Esophagus squamous epithelium (tissue), 4 donors: ENCODE results near the gene SPATA33.

Experiments
- POLR2A ChIP-seq, 4 donors: fragments of 450-650 bp; IDR thresholded peaks; one replicate each; pipeline ENCODE4 v1.6.1; 2017; ENCODE audit warnings: antibody characterized with exemption in 4 of 4, mild to moderate bottlenecking in 4 of 4, moderate library complexity in 3 of 4
- TF ChIP-seq, protein P1 (sequence below), 6 experiments: fragments of 450-650 bp in 4 of 6; fragments of 200-600 bp in 2 of 6; sonication (generic) in 2 of 6; IDR thresholded peaks; one replicate each; pipeline ENCODE4 v1.5.1; 2016 to 2019; ENCODE audit warnings: antibody characterized with exemption in 6 of 6, mild to moderate bottlenecking in 4 of 6, moderate library complexity in 4 of 6

DNA sequence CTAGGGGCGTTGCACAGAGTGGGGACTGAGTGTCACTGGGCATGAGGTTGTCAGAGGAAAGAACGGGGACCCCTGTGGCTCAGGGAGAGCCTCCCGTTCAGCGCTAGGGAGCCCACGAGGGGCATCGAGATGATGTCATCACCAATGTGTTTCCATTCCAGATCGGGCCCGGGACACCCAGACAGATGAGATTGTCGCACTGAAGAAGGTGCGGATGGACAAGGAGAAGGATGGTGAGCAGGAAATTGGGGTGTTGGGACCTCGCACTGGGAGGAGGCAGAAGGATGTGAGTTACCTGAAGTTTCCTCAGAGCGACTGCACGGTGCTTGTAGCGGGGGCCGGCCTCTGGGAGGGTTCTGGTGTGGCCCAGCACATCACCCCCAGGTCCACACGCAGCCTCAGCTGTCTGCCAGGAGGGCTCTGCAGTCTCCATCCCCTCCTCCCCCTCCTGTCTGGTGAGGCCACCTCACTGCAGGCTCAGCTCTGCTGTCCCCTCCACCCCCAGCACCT is 32.8 kb downstream of the SPATA33 start:
- no peak for TF ChIP-seq POLR2A (IDR thresholded peaks at IDR 0.05)
- TF ChIP-seq, protein P1, sequence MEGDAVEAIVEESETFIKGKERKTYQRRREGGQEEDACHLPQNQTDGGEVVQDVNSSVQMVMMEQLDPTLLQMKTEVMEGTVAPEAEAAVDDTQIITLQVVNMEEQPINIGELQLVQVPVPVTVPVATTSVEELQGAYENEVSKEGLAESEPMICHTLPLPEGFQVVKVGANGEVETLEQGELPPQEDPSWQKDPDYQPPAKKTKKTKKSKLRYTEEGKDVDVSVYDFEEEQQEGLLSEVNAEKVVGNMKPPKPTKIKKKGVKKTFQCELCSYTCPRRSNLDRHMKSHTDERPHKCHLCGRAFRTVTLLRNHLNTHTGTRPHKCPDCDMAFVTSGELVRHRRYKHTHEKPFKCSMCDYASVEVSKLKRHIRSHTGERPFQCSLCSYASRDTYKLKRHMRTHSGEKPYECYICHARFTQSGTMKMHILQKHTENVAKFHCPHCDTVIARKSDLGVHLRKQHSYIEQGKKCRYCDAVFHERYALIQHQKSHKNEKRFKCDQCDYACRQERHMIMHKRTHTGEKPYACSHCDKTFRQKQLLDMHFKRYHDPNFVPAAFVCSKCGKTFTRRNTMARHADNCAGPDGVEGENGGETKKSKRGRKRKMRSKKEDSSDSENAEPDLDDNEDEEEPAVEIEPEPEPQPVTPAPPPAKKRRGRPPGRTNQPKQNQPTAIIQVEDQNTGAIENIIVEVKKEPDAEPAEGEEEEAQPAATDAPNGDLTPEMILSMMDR (IDR thresholded peaks at IDR 0.05), result no peak
